K562 (cell line): ENCODE results near the gene DEF6. TPM values are rescaled to one million over a fixed set of nuclear protein-coding genes. Genes with fewer than 3 reads are reported as not detected.

Experiments
- CCNT2 ChIP-seq: IDR thresholded peaks from 2 replicates; pipeline ENCODE4 v1.6.1; 2011; ENCODE audit warnings: borderline replicate concordance, low read depth, mild to moderate bottlenecking, moderate library complexity, mixed read lengths, low read length; ENCODE audit not compliant: insufficient read length; ENCODE audit errors: extremely low read depth
- FUS ChIP-seq: fragments of 200-400 bp; formaldehyde crosslinking; optimal IDR thresholded peaks from 2 replicates; pipeline ENCODE3; 2017; ENCODE audit warnings: low read depth, low read length
- ILK ChIP-seq: fragments of 450-650 bp; IDR thresholded peaks from 2 replicates; pipeline ENCODE4 v1.6.1; 2016; ENCODE audit warnings: missing genetic modification characterization, low read depth, mild to moderate bottlenecking, missing compliant biosample characterization, moderate library complexity, borderline replicate concordance
- NCOA1 ChIP-seq: fragments of 450-650 bp; IDR thresholded peaks from 2 replicates; pipeline ENCODE4 v1.6.1; 2016; ENCODE audit warnings: low read depth
- POLR2G ChIP-seq: fragments of 200-400 bp; formaldehyde crosslinking; IDR thresholded peaks from 2 replicates; pipeline ENCODE4 v1.6.1; 2017; ENCODE audit warnings: low read depth, mild to moderate bottlenecking, antibody characterized with exemption, low read length, moderate library complexity
- SRSF9 ChIP-seq: fragments of 200-400 bp; formaldehyde crosslinking; IDR thresholded peaks from 2 replicates; pipeline ENCODE4 v1.6.1; 2017; ENCODE audit warnings: low read depth, low read length, borderline replicate concordance
- ZNF639 ChIP-seq, 2 experiments: fragments of 200-800 bp in 1 of 2; sonication (Bioruptor generic) in 1 of 2; sonication (generic) in 1 of 2; formaldehyde crosslinking in 1 of 2; IDR thresholded peaks in 1 of 2; conservative IDR thresholded peaks in 1 of 2; 2 replicates each; pipeline versions ENCODE4 v1.5.0 to v1.6.1; 2016 to 2020; ENCODE audit warnings: missing compliant biosample characterization in 1 of 2, missing genetic modification characterization in 1 of 2, missing genetic modification reagents in 1 of 2
- ZSCAN29 ChIP-seq: fragments of 450-650 bp; IDR thresholded peaks from 2 replicates; pipeline ENCODE4 v1.6.1; 2017
- polyA plus RNA-seq, 8 experiments: library from polyadenylated mRNA; depleted of rRNA in 4 of 8; stranded (reverse) in 5 of 8; unstranded in 3 of 8; fragments of >200 nt; fragmentation: Nextera tagmentation in 2 of 8; fragmentation: Illumina TruSeq in 1 of 8; extraction: Ambion mirVana in 2 of 8; extraction: Trizol in 1 of 8; gene quantifications; 2 replicates each; pipeline versions ENCODE4 v1.2.1 to v1.2.3, GENCODE V29; 2011 to 2014; ENCODE audit warnings: inconsistent platforms in 1 of 8, missing spikeins in 1 of 8
- total RNA-seq, 7 experiments: library from RNA; depleted of rRNA in 6 of 7; stranded (reverse); fragments of >200 nt in 6 of 7; fragmentation: Illumina TruSeq in 2 of 7; extraction: Trizol in 2 of 7; gene quantifications; 2 replicates each; pipeline versions ENCODE4 v1.2.1 to v1.2.3, GENCODE V29; 2011 to 2021; ENCODE audit warnings: low replicate concordance in 1 of 7
- TF ChIP-seq, protein P1 (sequence below): IDR thresholded peaks from 2 replicates; pipeline ENCODE4 v1.6.1; 2016; ENCODE audit warnings: missing genetic modification characterization, missing compliant biosample characterization
- TF ChIP-seq, protein P2 (sequence below): fragments of 450-650 bp; IDR thresholded peaks from 2 replicates; pipeline ENCODE4 v1.6.1; 2017; ENCODE audit warnings: antibody characterized with exemption, mild to moderate bottlenecking
- TF ChIP-seq, protein P3 (sequence below): sonication (generic); formaldehyde crosslinking; IDR thresholded peaks from 2 replicates; pipeline ENCODE4 v1.8.0; 2022; ENCODE audit warnings: missing genetic modification reagents, mild to moderate bottlenecking, borderline replicate concordance
- TF ChIP-seq, protein P4 (sequence below): fragments of 450-650 bp; formaldehyde crosslinking; IDR thresholded peaks from 2 replicates; pipeline ENCODE4 v1.4.0; 2022; ENCODE audit warnings: missing genetic modification characterization
- TF ChIP-seq, protein P5 (sequence below): fragments of 250-450 bp; sonication (Bioruptor Pico); IDR thresholded peaks from 2 replicates; pipeline ENCODE4 v1.8.0; 2022; ENCODE audit warnings: inconsistent platforms, mild to moderate bottlenecking, moderate library complexity, borderline replicate concordance

The DEF6 gene
- total and polyA plus RNA-seq, 9 of the 15 experiments (the other 6 are each of a cell fraction or from before 2014, with no cell fraction given) = 1.3 to 44.6 (median 22.7) TPM

- TF ChIP-seq, protein P1, sequence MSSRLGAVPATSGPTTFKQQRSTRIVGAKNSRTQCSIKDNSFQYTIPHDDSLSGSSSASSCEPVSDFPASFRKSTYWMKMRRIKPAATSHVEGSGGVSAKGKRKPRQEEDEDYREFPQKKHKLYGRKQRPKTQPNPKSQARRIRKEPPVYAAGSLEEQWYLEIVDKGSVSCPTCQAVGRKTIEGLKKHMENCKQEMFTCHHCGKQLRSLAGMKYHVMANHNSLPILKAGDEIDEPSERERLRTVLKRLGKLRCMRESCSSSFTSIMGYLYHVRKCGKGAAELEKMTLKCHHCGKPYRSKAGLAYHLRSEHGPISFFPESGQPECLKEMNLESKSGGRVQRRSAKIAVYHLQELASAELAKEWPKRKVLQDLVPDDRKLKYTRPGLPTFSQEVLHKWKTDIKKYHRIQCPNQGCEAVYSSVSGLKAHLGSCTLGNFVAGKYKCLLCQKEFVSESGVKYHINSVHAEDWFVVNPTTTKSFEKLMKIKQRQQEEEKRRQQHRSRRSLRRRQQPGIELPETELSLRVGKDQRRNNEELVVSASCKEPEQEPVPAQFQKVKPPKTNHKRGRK (tag) = no peak
- TF ChIP-seq, protein P2, sequence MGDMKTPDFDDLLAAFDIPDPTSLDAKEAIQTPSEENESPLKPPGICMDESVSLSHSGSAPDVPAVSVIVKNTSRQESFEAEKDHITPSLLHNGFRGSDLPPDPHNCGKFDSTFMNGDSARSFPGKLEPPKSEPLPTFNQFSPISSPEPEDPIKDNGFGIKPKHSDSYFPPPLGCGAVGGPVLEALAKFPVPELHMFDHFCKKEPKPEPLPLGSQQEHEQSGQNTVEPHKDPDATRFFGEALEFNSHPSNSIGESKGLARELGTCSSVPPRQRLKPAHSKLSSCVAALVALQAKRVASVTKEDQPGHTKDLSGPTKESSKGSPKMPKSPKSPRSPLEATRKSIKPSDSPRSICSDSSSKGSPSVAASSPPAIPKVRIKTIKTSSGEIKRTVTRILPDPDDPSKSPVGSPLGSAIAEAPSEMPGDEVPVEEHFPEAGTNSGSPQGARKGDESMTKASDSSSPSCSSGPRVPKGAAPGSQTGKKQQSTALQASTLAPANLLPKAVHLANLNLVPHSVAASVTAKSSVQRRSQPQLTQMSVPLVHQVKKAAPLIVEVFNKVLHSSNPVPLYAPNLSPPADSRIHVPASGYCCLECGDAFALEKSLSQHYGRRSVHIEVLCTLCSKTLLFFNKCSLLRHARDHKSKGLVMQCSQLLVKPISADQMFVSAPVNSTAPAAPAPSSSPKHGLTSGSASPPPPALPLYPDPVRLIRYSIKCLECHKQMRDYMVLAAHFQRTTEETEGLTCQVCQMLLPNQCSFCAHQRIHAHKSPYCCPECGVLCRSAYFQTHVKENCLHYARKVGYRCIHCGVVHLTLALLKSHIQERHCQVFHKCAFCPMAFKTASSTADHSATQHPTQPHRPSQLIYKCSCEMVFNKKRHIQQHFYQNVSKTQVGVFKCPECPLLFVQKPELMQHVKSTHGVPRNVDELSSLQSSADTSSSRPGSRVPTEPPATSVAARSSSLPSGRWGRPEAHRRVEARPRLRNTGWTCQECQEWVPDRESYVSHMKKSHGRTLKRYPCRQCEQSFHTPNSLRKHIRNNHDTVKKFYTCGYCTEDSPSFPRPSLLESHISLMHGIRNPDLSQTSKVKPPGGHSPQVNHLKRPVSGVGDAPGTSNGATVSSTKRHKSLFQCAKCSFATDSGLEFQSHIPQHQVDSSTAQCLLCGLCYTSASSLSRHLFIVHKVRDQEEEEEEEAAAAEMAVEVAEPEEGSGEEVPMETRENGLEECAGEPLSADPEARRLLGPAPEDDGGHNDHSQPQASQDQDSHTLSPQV = peak; percentile 89
- TF ChIP-seq FUS = no peak
- 0 out of 4 replicates have a peak, but pooled peaks of 1 of the 2 experiments have one; percentile 13 for TF ChIP-seq ZNF639 (CRISPR knock-in tag; conservative IDR thresholded peaks at IDR 0.05 in 1 of 2, IDR thresholded peaks at IDR 0.05 in 1 of 2)
- TF ChIP-seq, protein P3, sequence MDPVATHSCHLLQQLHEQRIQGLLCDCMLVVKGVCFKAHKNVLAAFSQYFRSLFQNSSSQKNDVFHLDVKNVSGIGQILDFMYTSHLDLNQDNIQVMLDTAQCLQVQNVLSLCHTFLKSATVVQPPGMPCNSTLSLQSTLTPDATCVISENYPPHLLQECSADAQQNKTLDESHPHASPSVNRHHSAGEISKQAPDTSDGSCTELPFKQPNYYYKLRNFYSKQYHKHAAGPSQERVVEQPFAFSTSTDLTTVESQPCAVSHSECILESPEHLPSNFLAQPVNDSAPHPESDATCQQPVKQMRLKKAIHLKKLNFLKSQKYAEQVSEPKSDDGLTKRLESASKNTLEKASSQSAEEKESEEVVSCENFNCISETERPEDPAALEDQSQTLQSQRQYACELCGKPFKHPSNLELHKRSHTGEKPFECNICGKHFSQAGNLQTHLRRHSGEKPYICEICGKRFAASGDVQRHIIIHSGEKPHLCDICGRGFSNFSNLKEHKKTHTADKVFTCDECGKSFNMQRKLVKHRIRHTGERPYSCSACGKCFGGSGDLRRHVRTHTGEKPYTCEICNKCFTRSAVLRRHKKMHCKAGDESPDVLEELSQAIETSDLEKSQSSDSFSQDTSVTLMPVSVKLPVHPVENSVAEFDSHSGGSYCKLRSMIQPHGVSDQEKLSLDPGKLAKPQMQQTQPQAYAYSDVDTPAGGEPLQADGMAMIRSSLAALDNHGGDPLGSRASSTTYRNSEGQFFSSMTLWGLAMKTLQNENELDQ (CRISPR knock-in tag) = no peak
- TF ChIP-seq ZSCAN29 = no peak
- no peak for TF ChIP-seq ILK (tag)
- TF ChIP-seq NCOA1 = peak; percentile 60; the same call in 1 of the 2 replicates
- TF ChIP-seq SRSF9 = no peak
- TF ChIP-seq POLR2G = peak; percentile 77
- peak; percentile 34 for TF ChIP-seq CCNT2
- TF ChIP-seq, protein P4, sequence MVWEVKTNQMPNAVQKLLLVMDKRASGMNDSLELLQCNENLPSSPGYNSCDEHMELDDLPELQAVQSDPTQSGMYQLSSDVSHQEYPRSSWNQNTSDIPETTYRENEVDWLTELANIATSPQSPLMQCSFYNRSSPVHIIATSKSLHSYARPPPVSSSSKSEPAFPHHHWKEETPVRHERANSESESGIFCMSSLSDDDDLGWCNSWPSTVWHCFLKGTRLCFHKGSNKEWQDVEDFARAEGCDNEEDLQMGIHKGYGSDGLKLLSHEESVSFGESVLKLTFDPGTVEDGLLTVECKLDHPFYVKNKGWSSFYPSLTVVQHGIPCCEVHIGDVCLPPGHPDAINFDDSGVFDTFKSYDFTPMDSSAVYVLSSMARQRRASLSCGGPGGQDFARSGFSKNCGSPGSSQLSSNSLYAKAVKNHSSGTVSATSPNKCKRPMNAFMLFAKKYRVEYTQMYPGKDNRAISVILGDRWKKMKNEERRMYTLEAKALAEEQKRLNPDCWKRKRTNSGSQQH (CRISPR knock-in tag) = peak; percentile 90
- TF ChIP-seq, protein P5, sequence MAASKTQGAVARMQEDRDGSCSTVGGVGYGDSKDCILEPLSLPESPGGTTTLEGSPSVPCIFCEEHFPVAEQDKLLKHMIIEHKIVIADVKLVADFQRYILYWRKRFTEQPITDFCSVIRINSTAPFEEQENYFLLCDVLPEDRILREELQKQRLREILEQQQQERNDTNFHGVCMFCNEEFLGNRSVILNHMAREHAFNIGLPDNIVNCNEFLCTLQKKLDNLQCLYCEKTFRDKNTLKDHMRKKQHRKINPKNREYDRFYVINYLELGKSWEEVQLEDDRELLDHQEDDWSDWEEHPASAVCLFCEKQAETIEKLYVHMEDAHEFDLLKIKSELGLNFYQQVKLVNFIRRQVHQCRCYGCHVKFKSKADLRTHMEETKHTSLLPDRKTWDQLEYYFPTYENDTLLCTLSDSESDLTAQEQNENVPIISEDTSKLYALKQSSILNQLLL = no peak
These were observed 65.7 kb downstream of the DEF6 start (continued) for GRCh38 chr6:35363293-35363750.
